GM03348 (cell line): ENCODE measurements around the gene MINK1.
"Not testable (repeated sequence)": the region's sequence is repeated elsewhere in the genome, so short reads cannot be mapped to it uniquely, and the experiment has no call there.

Experiments used
- DNase-seq: peaks from one replicate; pipeline ENCODE4 v3.0.0; 2012; ENCODE audit warnings: low spot score

Gene MINK1

GRCh38 chr17:4846635-4847390, 13.7 kb downstream of the MINK1 start:
- no peak for DNase-seq

GRCh38 chr17:4849011-4849536, 15.9 kb downstream of the MINK1 start:
- no peak for DNase-seq

- DNase-seq, result no peak
Observed at GRCh38 chr17:4850246-4850645, 17.1 kb downstream of the MINK1 start.

GRCh38 chr17:4851084-4851483, 17.9 kb downstream of the MINK1 start:
- DNase-seq, result no peak

- peak; percentile 62 for DNase-seq
Observed at GRCh38 chr17:4852567-4853207, 19.5 kb downstream of the MINK1 start.

GRCh38 chr17:4853208-4853671, 20.1 kb downstream of the MINK1 start:
- DNase-seq, result no peak

- DNase-seq, result no peak
Observed at GRCh38 chr17:4854111-4854681, 21.1 kb downstream of the MINK1 start.

- DNase-seq, result no peak
Observed at GRCh38 chr17:4856271-4856936, 23.3 kb downstream of the MINK1 start.

GRCh38 chr17:4856937-4857314, 23.8 kb downstream of the MINK1 start:
- no peak for DNase-seq

- not testable (repeated sequence) for DNase-seq
Observed at GRCh38 chr17:4857347-4857746, 24.2 kb downstream of the MINK1 start.

- peak; percentile 31 for DNase-seq
Observed at GRCh38 chr17:4858068-4858881, 25.1 kb downstream of the MINK1 start.

- DNase-seq, result peak; percentile 50
Observed at GRCh38 chr17:4858882-4859260, 25.7 kb downstream of the MINK1 start.

- no peak for DNase-seq
Observed at GRCh38 chr17:4859816-4860625, 26.9 kb downstream of the MINK1 start.

GRCh38 chr17:4860651-4861050, 27.5 kb downstream of the MINK1 start:
- no peak for DNase-seq

- DNase-seq, result no peak
Observed at GRCh38 chr17:4861052-4861451, 27.9 kb downstream of the MINK1 start.

- DNase-seq, result no peak
Observed at GRCh38 chr17:4862720-4863119, 29.6 kb downstream of the MINK1 start.

- DNase-seq, result no peak
Observed at GRCh38 chr17:4863321-4863720, 30.2 kb downstream of the MINK1 start.

GRCh38 chr17:4867535-4867934, 34.4 kb downstream of the MINK1 start:
- not testable (repeated sequence) for DNase-seq

- DNase-seq, result not testable (repeated sequence)
Observed at GRCh38 chr17:4869058-4869998, 36.2 kb downstream of the MINK1 start.

GRCh38 chr17:4870855-4871254, 37.7 kb downstream of the MINK1 start:
- no peak for DNase-seq
